Panc1 (cell line): Measurements from ENCODE around the gene JPH3.

Experiments used
- CTCF ChIP-seq: fragments of 450-650 bp; IDR thresholded peaks from 2 replicates; pipeline ENCODE4 v1.5.1; 2017; ENCODE audit warnings: mild to moderate bottlenecking
- POLR2AphosphoS5 ChIP-seq: IDR thresholded peaks from 2 replicates; pipeline ENCODE4 v1.6.1; 2012; ENCODE audit warnings: mild to moderate bottlenecking, low read depth, low read length, moderate library complexity
- REST ChIP-seq, 2 experiments: IDR thresholded peaks; 2 replicates each; pipeline ENCODE4 v1.6.1; 2011 to 2012; ENCODE audit warnings: low read depth in 2 of 2, control low read depth in 1 of 2, low read length in 1 of 2, mild to moderate bottlenecking in 1 of 2, moderate library complexity in 1 of 2; ENCODE audit not compliant: insufficient read depth in 1 of 2

GRCh38 chr16:87694441-87695125, 92.3 kb downstream of the JPH3 start:
- no peak for TF ChIP-seq CTCF
- TF ChIP-seq REST (IDR thresholded peaks at IDR 0.05; ENCODE audit: insufficient read depth in 1 of 2, low read depth in 2 of 2, low read length in 1 of 2) = no peak
- TF ChIP-seq POLR2AphosphoS5 = no peak
